ENCODE measurements around the gene LEMD1. TPM values are rescaled to one million over a fixed set of nuclear protein-coding genes. Genes with fewer than 3 reads are reported as not detected.

Gene LEMD1
- total RNA-seq, 1 experiment from 2014 or later: 26.3 TPM

GRCh38 chr1:205342986-205343385 lies 78.9 kb downstream of the LEMD1 start (continued):
- TF ChIP-seq NR2C2 (CRISPR knock-in tag; IDR thresholded peaks at IDR 0.05) (no peak), ZNF138 (CRISPR knock-in tag; conservative IDR thresholded peaks at IDR 0.05) (no peak), ZNF121 (CRISPR knock-in tag; IDR thresholded peaks at IDR 0.05) (no peak)
- TF ChIP-seq, protein P1, sequence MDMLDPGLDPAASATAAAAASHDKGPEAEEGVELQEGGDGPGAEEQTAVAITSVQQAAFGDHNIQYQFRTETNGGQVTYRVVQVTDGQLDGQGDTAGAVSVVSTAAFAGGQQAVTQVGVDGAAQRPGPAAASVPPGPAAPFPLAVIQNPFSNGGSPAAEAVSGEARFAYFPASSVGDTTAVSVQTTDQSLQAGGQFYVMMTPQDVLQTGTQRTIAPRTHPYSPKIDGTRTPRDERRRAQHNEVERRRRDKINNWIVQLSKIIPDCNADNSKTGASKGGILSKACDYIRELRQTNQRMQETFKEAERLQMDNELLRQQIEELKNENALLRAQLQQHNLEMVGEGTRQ (CRISPR knock-in tag; IDR thresholded peaks at IDR 0.05): no peak
- TF ChIP-seq, protein P2, sequence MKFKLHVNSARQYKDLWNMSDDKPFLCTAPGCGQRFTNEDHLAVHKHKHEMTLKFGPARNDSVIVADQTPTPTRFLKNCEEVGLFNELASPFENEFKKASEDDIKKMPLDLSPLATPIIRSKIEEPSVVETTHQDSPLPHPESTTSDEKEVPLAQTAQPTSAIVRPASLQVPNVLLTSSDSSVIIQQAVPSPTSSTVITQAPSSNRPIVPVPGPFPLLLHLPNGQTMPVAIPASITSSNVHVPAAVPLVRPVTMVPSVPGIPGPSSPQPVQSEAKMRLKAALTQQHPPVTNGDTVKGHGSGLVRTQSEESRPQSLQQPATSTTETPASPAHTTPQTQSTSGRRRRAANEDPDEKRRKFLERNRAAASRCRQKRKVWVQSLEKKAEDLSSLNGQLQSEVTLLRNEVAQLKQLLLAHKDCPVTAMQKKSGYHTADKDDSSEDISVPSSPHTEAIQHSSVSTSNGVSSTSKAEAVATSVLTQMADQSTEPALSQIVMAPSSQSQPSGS (CRISPR knock-in tag; IDR thresholded peaks at IDR 0.05; ENCODE audit: borderline replicate concordance, low read depth): no peak

- H3K4me1 Mint-ChIP-seq: peaks cover 26% of the 10 kb centered on the region
- H3K9me3 Mint-ChIP-seq: no peaks in the 10 kb centered on the region
- DNase-seq (ENCODE audit: low spot score) (no peak), ATAC-seq (no peak)
- peaks cover 47% of the 10 kb centered on the region for H3K27me3 Mint-ChIP-seq (ENCODE audit: low read depth)
- H3K36me3 Mint-ChIP-seq: no peaks in the 10 kb centered on the region
- TF ChIP-seq, protein P3, sequence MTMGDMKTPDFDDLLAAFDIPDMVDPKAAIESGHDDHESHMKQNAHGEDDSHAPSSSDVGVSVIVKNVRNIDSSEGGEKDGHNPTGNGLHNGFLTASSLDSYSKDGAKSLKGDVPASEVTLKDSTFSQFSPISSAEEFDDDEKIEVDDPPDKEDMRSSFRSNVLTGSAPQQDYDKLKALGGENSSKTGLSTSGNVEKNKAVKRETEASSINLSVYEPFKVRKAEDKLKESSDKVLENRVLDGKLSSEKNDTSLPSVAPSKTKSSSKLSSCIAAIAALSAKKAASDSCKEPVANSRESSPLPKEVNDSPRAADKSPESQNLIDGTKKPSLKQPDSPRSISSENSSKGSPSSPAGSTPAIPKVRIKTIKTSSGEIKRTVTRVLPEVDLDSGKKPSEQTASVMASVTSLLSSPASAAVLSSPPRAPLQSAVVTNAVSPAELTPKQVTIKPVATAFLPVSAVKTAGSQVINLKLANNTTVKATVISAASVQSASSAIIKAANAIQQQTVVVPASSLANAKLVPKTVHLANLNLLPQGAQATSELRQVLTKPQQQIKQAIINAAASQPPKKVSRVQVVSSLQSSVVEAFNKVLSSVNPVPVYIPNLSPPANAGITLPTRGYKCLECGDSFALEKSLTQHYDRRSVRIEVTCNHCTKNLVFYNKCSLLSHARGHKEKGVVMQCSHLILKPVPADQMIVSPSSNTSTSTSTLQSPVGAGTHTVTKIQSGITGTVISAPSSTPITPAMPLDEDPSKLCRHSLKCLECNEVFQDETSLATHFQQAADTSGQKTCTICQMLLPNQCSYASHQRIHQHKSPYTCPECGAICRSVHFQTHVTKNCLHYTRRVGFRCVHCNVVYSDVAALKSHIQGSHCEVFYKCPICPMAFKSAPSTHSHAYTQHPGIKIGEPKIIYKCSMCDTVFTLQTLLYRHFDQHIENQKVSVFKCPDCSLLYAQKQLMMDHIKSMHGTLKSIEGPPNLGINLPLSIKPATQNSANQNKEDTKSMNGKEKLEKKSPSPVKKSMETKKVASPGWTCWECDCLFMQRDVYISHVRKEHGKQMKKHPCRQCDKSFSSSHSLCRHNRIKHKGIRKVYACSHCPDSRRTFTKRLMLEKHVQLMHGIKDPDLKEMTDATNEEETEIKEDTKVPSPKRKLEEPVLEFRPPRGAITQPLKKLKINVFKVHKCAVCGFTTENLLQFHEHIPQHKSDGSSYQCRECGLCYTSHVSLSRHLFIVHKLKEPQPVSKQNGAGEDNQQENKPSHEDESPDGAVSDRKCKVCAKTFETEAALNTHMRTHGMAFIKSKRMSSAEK (CRISPR knock-in tag; IDR thresholded peaks at IDR 0.05; ENCODE audit: borderline replicate concordance): no peak
- TF ChIP-seq CBFB (CRISPR knock-in tag; IDR thresholded peaks at IDR 0.05; ENCODE audit: low read depth) (no peak), SMAD3 (CRISPR knock-in tag; IDR thresholded peaks at IDR 0.05; ENCODE audit: borderline replicate concordance) (no peak), OVOL2 (CRISPR knock-in tag; IDR thresholded peaks at IDR 0.05; ENCODE audit: borderline replicate concordance) (no peak), ATF3 (CRISPR knock-in tag; conservative IDR thresholded peaks at IDR 0.05) (no peak), ESRRA (CRISPR knock-in tag; IDR thresholded peaks at IDR 0.05; ENCODE audit: borderline replicate concordance) (no peak)
- TF ChIP-seq, protein P4, sequence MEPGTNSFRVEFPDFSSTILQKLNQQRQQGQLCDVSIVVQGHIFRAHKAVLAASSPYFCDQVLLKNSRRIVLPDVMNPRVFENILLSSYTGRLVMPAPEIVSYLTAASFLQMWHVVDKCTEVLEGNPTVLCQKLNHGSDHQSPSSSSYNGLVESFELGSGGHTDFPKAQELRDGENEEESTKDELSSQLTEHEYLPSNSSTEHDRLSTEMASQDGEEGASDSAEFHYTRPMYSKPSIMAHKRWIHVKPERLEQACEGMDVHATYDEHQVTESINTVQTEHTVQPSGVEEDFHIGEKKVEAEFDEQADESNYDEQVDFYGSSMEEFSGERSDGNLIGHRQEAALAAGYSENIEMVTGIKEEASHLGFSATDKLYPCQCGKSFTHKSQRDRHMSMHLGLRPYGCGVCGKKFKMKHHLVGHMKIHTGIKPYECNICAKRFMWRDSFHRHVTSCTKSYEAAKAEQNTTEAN (CRISPR knock-in tag; IDR thresholded peaks at IDR 0.05): no peak
- H3K27ac Mint-ChIP-seq: no peak overlapping the region
- ChIA-PET POLR2A (no interaction called here), CTCF (interaction anchor here (1.3 to 2.2 kb wide), 2 partner anchors 15 to 67 kb away, joined by 5 to 6 read pairs; no protein-coding TSS in a partner anchor)
- H3K4me3 Mint-ChIP-seq: no peak overlapping the region
These were observed 81.2 kb downstream of the LEMD1 start for GRCh38 chr1:205340676-205341075.

DNA sequence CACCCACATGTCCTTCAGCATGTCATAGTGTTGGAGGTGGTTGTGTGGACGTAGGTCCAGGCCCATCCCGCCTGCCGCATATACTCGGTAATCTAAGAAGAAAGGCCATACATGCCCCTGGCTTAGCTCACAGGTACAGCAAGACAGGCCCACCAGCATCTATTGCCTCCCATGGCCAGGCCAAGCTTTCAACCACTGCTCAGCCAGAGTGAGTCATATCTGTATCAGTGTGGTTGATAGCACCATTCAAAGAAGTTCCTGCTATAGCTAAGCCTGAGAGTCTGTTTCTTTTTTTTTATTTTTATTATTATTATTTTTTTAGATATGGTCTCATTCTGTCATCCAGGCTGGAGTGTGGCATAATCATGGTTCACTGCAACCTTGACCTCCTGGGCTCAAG lies 82.1 kb downstream of the LEMD1 start:
- H3K4me1 Mint-ChIP-seq: peaks cover 24% of the 10 kb centered on the region
- ChIA-PET CTCF (interaction anchor here (0.5 to 2.2 kb wide), 5 partner anchors 14 to 184 kb away, joined by 4 to 8 read pairs (median 6); partner anchors contain the start of gene CDK18), POLR2A (no interaction called here)
- no peak for ATAC-seq
- H3K27me3 Mint-ChIP-seq (ENCODE audit: low read depth): peaks cover 37% of the 10 kb centered on the region
- H3K4me3 Mint-ChIP-seq: no peak overlapping the region
- H3K27ac Mint-ChIP-seq: no peak overlapping the region
- TF ChIP-seq TCF7 (CRISPR knock-in tag; IDR thresholded peaks at IDR 0.05; ENCODE audit: low read depth): no peak
- no peaks in the 10 kb centered on the region for H3K9me3 Mint-ChIP-seq
- no peak for DNase-seq (ENCODE audit: low spot score)
- no peaks in the 10 kb centered on the region for H3K36me3 Mint-ChIP-seq
